ENCODE results near the gene RAB5B.

DNA sequence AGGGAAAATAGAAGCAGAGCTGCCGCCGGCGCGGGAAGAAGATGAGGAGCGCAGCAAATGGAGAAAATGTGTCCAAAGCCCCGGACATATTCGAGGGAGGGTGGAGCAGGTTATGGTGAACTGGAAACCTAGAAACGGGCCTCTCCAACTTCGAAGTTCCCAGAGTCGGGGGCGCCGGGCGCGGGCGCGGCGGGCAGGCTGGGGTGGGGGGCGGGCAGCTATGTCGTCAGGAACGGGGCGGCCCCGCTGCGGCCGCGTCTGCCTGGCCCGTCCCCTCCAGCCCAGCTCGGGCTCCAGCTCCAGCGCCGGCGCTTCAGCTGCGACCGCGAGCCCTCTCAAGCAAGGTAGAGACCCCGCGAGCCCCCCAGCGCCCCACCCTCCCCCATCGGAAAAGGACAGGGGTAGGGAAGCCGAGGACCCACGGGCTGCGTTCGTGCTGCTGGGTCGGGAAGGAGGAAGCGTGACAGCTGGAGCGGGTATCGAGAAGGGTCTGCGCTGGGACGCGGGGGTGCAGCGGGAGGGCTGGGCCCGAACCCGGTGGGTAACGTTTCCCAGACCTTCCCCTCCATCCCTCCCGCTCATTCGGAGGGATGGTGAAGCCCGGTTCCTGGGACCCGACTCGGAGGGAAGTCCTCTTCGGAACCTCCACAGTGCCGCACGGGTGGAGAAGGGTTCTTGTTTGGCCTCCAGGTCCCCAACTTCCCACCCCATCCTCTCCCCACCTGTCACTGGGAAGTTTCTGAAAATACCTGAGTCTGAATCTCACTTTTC, 41.9 kb upstream of the RAB5B start:
- TF ChIP-seq, protein P1, sequence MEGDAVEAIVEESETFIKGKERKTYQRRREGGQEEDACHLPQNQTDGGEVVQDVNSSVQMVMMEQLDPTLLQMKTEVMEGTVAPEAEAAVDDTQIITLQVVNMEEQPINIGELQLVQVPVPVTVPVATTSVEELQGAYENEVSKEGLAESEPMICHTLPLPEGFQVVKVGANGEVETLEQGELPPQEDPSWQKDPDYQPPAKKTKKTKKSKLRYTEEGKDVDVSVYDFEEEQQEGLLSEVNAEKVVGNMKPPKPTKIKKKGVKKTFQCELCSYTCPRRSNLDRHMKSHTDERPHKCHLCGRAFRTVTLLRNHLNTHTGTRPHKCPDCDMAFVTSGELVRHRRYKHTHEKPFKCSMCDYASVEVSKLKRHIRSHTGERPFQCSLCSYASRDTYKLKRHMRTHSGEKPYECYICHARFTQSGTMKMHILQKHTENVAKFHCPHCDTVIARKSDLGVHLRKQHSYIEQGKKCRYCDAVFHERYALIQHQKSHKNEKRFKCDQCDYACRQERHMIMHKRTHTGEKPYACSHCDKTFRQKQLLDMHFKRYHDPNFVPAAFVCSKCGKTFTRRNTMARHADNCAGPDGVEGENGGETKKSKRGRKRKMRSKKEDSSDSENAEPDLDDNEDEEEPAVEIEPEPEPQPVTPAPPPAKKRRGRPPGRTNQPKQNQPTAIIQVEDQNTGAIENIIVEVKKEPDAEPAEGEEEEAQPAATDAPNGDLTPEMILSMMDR (IDR thresholded peaks at IDR 0.05; ENCODE audit: low read length) = no peak
- TF ChIP-seq EZH2 (optimal IDR thresholded peaks at IDR 0.05; ENCODE audit: low read depth, low read length) = no peak
